Measurements from ENCODE around the gene NDUFB1. TPM values are rescaled to one million over a fixed set of nuclear protein-coding genes. Genes with fewer than 3 reads are reported as not detected.
A peak's percentile ranks its signal among the peaks of the same experiment; 100 is the strongest.

The NDUFB1 gene
- total and polyA plus RNA-seq, 2 of the 13 experiments (the other 11 are each of a cell fraction or from before 2014, with no cell fraction given): 181 to 281 TPM

- TF ChIP-seq ZBTB43 (CRISPR knock-in tag; conservative IDR thresholded peaks at IDR 0.05) (no peak), CSRNP1 (CRISPR knock-in tag; IDR thresholded peaks at IDR 0.05) (no peak), CHD4 (IDR thresholded peaks at IDR 0.05; ENCODE audit: borderline replicate concordance, low read length) (no peak), SNAPC4 (CRISPR knock-in tag; IDR thresholded peaks at IDR 0.05) (peak; percentile 96), SMC3 (IDR thresholded peaks at IDR 0.05; ENCODE audit: low read length) (no peak), ZNF260 (CRISPR knock-in tag; IDR thresholded peaks at IDR 0.05; ENCODE audit: borderline replicate concordance, low read depth) (no peak), ZNF251 (CRISPR knock-in tag; IDR thresholded peaks at IDR 0.05) (no peak), MEF2D (CRISPR knock-in tag; IDR thresholded peaks at IDR 0.05) (no peak), DRAP1 (CRISPR knock-in tag; IDR thresholded peaks at IDR 0.05) (peak; percentile 96), SNAPC5 (CRISPR knock-in tag; IDR thresholded peaks at IDR 0.05; ENCODE audit: borderline replicate concordance) (0 out of 2 replicates have a peak, but pooled peaks have one; percentile 30), ZNF235 (CRISPR knock-in tag; IDR thresholded peaks at IDR 0.05; ENCODE audit: borderline replicate concordance) (no peak), PRDM10 (CRISPR knock-in tag; IDR thresholded peaks at IDR 0.05; ENCODE audit: low read depth) (no peak), ONECUT2 (CRISPR knock-in tag; IDR thresholded peaks at IDR 0.05) (no peak)
These were observed 12.9 kb downstream of the NDUFB1 start (continued) for GRCh38 chr14:92108345-92109254.

Data from HepG2 (cell line).